Measurements from ENCODE around the gene CGB1.
"Not testable (repeated sequence)": the region's sequence is repeated elsewhere in the genome, so short reads cannot be mapped to it uniquely, and the experiment has no call there.

The CGB1 gene

GRCh38 chr19:49036815-49037214, at the start of gene CGB1:
TSS of gene CGB1 (minus strand) at chr19:49036895. CDS start at chr19:49036711, 184 bp downstream.
- DNase-seq: not testable (repeated sequence)

GRCh38 chr19:49086296-49086695, 49.6 kb upstream of the CGB1 start:
- no peak for DNase-seq

- no peak for DNase-seq
Measured at GRCh38 chr19:49085868-49086232, 49.2 kb upstream of the CGB1 start.

GRCh38 chr19:49085020-49085867, 48.5 kb upstream of the CGB1 start, which contains the start of gene SNRNP70:
TSS of gene SNRNP70 (plus strand) at chr19:49085451. CDS start at chr19:49086415, 964 bp downstream.
- DNase-seq: peak; percentile 99

- no peak for DNase-seq
Measured at GRCh38 chr19:49084206-49085019, 47.7 kb upstream of the CGB1 start.

GRCh38 chr19:49081273-49081672, 44.6 kb upstream of the CGB1 start:
- no peak for DNase-seq

GRCh38 chr19:49080392-49080791, 43.7 kb upstream of the CGB1 start:
- no peak for DNase-seq

GRCh38 chr19:49074869-49075268, 38.2 kb upstream of the CGB1 start:
- peak; percentile 41 for DNase-seq

GRCh38 chr19:49073514-49074378, 37.1 kb upstream of the CGB1 start:
- no peak for DNase-seq

GRCh38 chr19:49071860-49072547, 35.3 kb upstream of the CGB1 start:
- no peak for DNase-seq

- no peak for DNase-seq
Measured at GRCh38 chr19:49070416-49070815, 33.7 kb upstream of the CGB1 start.

GRCh38 chr19:49069026-49069425, 32.3 kb upstream of the CGB1 start:
- DNase-seq: no peak

- DNase-seq: no peak
Measured at GRCh38 chr19:49067554-49067953, 30.9 kb upstream of the CGB1 start.

GRCh38 chr19:49065905-49066512, 29.3 kb upstream of the CGB1 start:
- DNase-seq: no peak

GRCh38 chr19:49064768-49065611, 28.3 kb upstream of the CGB1 start, which contains the start of gene NTF4:
TSS of gene NTF4 (minus strand) at chr19:49064818. CDS start at chr19:49061997, 2,821 bp downstream.
- DNase-seq: no peak

- no peak for DNase-seq
Measured at GRCh38 chr19:49064029-49064629, 27.4 kb upstream of the CGB1 start.

- DNase-seq: no peak
Measured at GRCh38 chr19:49061445-49061844, 24.8 kb upstream of the CGB1 start.

GRCh38 chr19:49061000-49061399, 24.3 kb upstream of the CGB1 start:
- no peak for DNase-seq

GRCh38 chr19:49059053-49059452, 22.4 kb upstream of the CGB1 start:
- DNase-seq: no peak

GRCh38 chr19:49058562-49058961, 21.9 kb upstream of the CGB1 start:
- DNase-seq: no peak

Data from HCEC 1CT (cell line).